GM12878 (cell line): ENCODE data around the gene ACSS1.

Experiments used
- BRCA1 ChIP-seq: IDR thresholded peaks from 2 replicates; pipeline ENCODE4 v1.6.1; 2011; ENCODE audit warnings: low read depth, low read length, improper control_type of control experiment
- CTCF ChIP-seq, 3 experiments: IDR thresholded peaks in 2 of 3; conservative IDR thresholded peaks in 1 of 3; 2 replicates each; pipeline ENCODE4 v1.5.1; 2011; ENCODE audit warnings: low read depth in 3 of 3, low read length in 3 of 3, mild to moderate bottlenecking in 3 of 3, control low read depth in 2 of 3, moderate library complexity in 2 of 3, inconsistent platforms in 1 of 3, mixed read lengths in 1 of 3; ENCODE audit not compliant: control insufficient read depth in 2 of 3, insufficient read depth in 1 of 3; ENCODE audit errors: extremely low read depth in 1 of 3
- PAX8 ChIP-seq: fragments of 450-650 bp; IDR thresholded peaks from 2 replicates; pipeline ENCODE4 v1.6.1; 2017; ENCODE audit warnings: mild to moderate bottlenecking, moderate library complexity
- PML ChIP-seq: IDR thresholded peaks from 2 replicates; pipeline ENCODE4 v1.6.1; 2012; ENCODE audit warnings: low read length, inconsistent platforms
- POLR2A ChIP-seq: IDR thresholded peaks from 2 replicates; pipeline ENCODE4 v1.6.1; 2011; ENCODE audit warnings: low read depth, mild to moderate bottlenecking, low read length
- USF2 ChIP-seq: IDR thresholded peaks from 2 replicates; pipeline ENCODE4 v1.6.1; 2011; ENCODE audit warnings: low read depth, low read length, improper control_type of control experiment, borderline replicate concordance
- ZNF384 ChIP-seq: IDR thresholded peaks from 2 replicates; pipeline ENCODE4 v1.6.1; 2012; ENCODE audit warnings: low read depth, mild to moderate bottlenecking, low read length, improper control_type of control experiment, borderline replicate concordance

- TF ChIP-seq USF2 (no peak), CTCF (IDR thresholded peaks at IDR 0.05 in 2 of 3, conservative IDR thresholded peaks at IDR 0.05 in 1 of 3; ENCODE audit: control insufficient read depth in 2 of 3, extremely low read depth in 1 of 3, insufficient read depth in 1 of 3, low read depth in 3 of 3, low read length in 3 of 3) (no peak), PAX8 (no peak), PML (no peak), POLR2A (no peak), ZNF384 (no peak), BRCA1 (no peak)
Observed at GRCh38 chr20:25054995-25055629, 2.8 kb downstream of the ACSS1 start.
